Adipocyte (in vitro differentiated cells): ENCODE measurements around the gene OXER1.

Experiments
- DNase-seq: peaks from one replicate; pipeline ENCODE4 v3.0.0-alpha.2; 2015; ENCODE audit warnings: low read depth
- H3K27me3 ChIP-seq: replicated peaks from 2 replicates; pipeline ENCODE4 v1.7.0; 2013; ENCODE audit warnings: mild to moderate bottlenecking, low read length, moderate library complexity; ENCODE audit not compliant: control insufficient read depth, insufficient read depth
- H3K36me3 ChIP-seq: 2 replicates; pipeline ENCODE4 v1.7.0; 2013; ENCODE audit warnings: low read length, mild to moderate bottlenecking, moderate library complexity; ENCODE audit not compliant: control insufficient read depth, insufficient read depth, severe bottlenecking
- H3K4me1 ChIP-seq: 2 replicates; pipeline ENCODE4 v1.7.0; 2013; ENCODE audit warnings: mild to moderate bottlenecking, low read length, moderate library complexity; ENCODE audit not compliant: control insufficient read depth, insufficient read depth
- H3K4me3 ChIP-seq: 2 replicates; pipeline ENCODE4 v1.7.0; 2013; ENCODE audit warnings: mild to moderate bottlenecking, low read length, moderate library complexity
- H3K9ac ChIP-seq: 2 replicates; pipeline ENCODE4 v1.7.0; 2013; ENCODE audit warnings: mild to moderate bottlenecking, low read length, moderate library complexity
- H3K9me3 ChIP-seq: 2 replicates; pipeline ENCODE4 v1.7.0; 2013; ENCODE audit warnings: mild to moderate bottlenecking, low read length, moderate library complexity; ENCODE audit not compliant: control insufficient read depth

OXER1 gene

DNA sequence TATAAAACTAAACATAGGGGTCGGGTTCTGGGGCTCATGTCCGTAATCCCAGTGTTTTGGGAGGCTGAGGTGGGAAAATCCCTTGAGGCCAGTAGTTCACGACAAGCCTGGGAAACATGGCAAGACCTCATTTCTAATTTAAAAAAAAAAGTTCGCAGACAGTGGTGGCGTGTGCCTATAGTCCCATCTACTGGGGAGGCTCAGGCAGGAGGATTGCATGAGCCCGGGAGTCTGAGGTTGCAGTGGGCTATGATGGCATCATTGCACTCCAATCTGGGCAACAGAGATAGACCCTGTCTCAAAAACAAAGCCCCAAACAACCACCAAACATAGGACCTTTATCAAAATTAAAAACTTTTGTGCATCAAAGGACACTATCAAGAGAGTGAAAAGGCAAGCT, 38.2 kb upstream of the OXER1 start:
- Histone ChIP-seq H3K36me3 (no peaks in the 10 kb centered on the region), H3K9ac (no peak overlapping the region), H3K27me3 (no peaks in the 10 kb centered on the region), H3K4me1 (peaks cover 18% of the 10 kb centered on the region), H3K9me3 (no peaks in the 10 kb centered on the region), H3K4me3 (no peak overlapping the region)
- DNase-seq, result no peak

DNA sequence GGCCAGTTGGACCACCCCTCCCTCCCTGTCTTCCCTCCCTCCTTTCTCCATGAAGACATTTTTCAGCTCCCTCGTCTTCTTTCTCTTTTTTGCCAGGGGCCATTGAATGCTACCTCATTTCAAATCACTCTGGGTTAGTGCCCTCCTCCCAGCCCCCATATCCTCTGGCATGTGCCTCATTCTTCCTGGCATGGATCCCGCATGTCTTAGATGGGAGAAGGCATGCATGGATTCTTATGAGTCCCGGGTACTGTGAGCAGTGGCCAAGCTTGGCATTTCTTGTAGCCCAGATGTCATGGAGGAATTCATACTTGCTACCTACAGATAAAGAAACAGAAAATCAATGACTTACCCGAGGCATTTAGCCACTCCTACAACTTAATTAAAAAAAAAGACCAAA, 37.4 kb upstream of the OXER1 start:
- Histone ChIP-seq H3K9ac (peak overlapping the region; percentile 27), H3K36me3 (no peaks in the 10 kb centered on the region), H3K9me3 (no peaks in the 10 kb centered on the region), H3K27me3 (no peaks in the 10 kb centered on the region), H3K4me3 (peak overlapping the region; percentile 30), H3K4me1 (peaks cover 18% of the 10 kb centered on the region)
- peak; percentile 51 for DNase-seq

DNA sequence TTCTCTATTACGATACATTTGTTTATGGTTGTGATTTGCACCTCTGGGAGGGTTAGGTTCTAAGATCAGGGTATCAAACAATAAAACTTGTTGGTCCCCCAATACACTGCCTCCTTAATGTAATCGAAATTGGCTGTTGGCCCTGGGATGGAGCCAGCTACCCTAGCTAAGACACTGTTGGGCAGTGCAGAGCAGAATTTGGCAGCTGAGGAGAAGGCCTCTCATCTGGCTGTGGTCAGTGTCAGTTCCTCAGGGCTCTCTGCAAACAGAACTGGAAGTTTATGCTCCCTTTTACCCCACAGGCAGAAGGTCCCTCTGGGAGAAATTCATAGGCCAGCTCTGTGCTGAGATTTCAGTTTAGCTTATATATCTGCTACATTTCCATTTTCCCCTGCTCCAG, 37.0 kb upstream of the OXER1 start:
- DNase-seq, result no peak

DNA sequence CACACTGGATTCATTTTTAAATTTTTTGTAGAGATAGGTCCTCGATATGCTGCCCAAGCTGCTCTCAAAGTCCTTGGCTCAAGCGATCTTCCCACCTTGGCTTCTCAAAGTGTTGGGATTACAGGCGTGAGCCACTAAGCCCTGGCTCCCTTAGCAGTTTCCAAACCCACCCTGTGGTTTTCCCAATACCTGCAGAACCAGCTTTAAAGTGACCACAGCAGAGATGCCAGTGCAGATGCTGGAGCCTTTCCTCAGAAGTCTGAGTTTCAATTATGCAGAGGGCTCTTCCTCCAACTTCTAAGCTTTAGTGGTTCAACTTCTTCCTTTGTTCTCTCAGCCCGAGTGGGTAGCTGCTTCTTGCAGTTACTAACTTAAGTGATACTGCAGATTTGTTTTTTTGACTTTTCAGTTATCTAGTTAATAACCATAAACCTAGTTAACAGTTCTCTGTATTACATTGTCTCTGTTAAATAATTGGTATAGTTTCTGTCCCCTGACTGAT, 36.6 kb upstream of the OXER1 start:
- Histone ChIP-seq H3K9me3 (no peaks in the 10 kb centered on the region), H3K9ac (no peak overlapping the region), H3K4me3 (no peak overlapping the region), H3K36me3 (no peaks in the 10 kb centered on the region), H3K4me1 (peaks cover 18% of the 10 kb centered on the region), H3K27me3 (no peaks in the 10 kb centered on the region)
- no peak for DNase-seq

More for the DNA sequence above, 37.0 kb upstream of the OXER1 start:
- Histone ChIP-seq H3K4me3 (no peak overlapping the region), H3K36me3 (no peaks in the 10 kb centered on the region), H3K4me1 (peaks cover 18% of the 10 kb centered on the region), H3K9me3 (no peaks in the 10 kb centered on the region), H3K9ac (peak overlapping the region; percentile 27), H3K27me3 (no peaks in the 10 kb centered on the region)

DNA sequence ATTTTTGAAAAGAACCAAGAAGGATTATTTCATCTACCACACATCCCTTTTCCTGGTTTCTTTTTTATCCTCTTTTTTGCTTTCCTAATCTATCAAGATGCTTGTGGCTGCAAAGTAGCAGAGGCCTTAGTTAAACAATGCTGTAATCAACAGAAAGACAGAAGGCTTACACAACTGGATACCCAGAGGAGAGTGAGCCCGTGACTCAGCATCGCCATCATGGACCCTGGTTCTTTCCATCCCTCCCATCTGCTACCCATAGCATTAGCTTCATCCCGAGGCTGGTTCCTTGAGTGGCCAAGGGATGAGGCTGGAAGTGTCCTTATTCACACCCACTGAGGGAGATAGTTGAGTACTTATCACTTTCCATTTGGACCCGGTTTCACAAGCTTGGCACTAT, 35.9 kb upstream of the OXER1 start:
- H3K27me3 ChIP-seq, result no peaks in the 10 kb centered on the region
- no peak for DNase-seq
- H3K9ac ChIP-seq, result no peak overlapping the region
- peaks cover 18% of the 10 kb centered on the region for H3K4me1 ChIP-seq
- H3K4me3 ChIP-seq, result no peak overlapping the region
- H3K36me3 ChIP-seq, result no peaks in the 10 kb centered on the region
- no peaks in the 10 kb centered on the region for H3K9me3 ChIP-seq

DNA sequence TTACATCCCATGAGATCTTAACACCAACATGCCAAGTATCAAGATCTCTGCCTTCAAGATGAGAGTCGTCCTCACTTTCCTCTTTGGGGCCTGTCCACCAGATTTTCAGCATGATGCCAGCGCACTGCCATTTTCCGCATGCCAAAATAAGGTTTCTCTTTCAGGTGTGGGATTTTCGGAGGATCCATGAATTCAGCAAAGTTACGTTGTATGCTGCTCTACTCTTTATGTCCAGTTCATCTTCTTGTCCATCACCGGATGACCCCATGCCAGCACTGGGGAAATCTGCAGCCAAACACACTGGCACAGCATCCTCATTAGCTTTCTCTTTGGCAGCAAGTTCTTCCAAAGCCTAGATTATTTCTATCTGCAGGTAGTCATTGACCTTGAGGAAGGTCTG, 33.3 kb upstream of the OXER1 start:
- Histone ChIP-seq H3K9ac (no peak overlapping the region), H3K27me3 (no peaks in the 10 kb centered on the region), H3K4me1 (peaks cover 15% of the 10 kb centered on the region), H3K36me3 (no peaks in the 10 kb centered on the region), H3K9me3 (no peaks in the 10 kb centered on the region), H3K4me3 (no peak overlapping the region)
- DNase-seq, result no peak

DNA sequence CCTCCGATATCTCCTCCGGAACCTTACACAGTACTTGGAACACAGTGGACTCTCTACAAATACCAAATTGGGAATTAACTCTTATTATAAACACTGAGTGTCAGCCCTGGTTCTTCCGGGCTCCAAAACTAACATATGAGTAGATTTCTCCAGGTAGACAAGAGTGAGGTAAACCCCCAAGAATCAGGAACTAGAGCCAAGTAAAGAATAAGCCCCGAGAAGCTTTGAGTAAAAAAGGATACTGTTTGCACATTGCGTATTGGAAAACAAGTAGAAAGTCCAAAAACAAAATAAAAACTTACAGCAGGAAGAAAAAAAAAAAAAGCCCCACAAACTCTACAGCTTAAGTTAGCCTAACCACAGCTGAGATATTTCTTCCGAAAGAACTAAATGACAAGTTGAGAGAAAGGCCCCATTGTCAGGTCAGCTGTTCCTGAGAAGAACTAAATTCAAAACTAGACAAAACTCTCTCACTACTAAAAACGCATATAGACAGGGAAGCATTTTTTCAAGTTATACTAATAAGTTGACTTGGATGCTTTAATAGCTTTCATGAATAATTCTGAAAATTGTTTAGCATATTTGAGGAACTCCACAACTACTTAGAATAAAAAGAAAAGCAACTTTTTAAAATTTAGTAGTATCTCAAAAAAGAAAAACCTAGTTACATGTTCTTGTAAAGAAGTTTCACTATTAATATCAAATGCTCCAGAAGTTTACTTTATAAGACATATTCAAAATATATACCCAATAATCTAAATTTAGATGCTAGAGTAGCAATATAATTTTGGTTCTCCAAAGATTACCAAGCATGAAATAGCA, 32.7 kb upstream of the OXER1 start:
- H3K4me3 ChIP-seq, result no peak overlapping the region
- peaks cover 10% of the 10 kb centered on the region for H3K4me1 ChIP-seq
- no peaks in the 10 kb centered on the region for H3K36me3 ChIP-seq
- peaks cover 6% of the 10 kb centered on the region for H3K27me3 ChIP-seq
- no peaks in the 10 kb centered on the region for H3K9me3 ChIP-seq
- no peak overlapping the region for H3K9ac ChIP-seq
- DNase-seq, result no peak

DNA sequence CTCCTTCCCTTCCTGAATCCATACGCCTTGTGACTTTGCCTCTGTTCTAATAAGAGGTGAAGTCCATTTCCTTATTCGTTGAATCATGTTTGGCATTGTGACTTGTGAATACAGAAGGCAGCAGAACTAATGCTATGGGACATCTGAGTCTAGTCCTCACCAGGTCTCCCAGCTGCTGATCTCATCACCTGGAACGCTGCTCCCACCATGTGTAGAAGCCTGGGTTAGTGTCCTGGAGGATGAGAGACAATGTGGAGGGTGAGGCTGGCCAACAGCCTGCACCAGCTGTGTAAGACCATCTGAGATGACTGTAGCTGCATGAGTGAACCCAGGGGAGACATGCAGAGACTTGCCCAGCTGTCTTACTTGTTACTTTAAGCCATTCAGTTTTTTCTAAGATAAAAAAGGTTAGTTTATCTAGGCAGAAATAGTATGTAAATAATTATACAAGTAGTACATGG, 31.9 kb upstream of the OXER1 start:
- H3K4me3 ChIP-seq, result no peak overlapping the region
- no peaks in the 10 kb centered on the region for H3K36me3 ChIP-seq
- no peak overlapping the region for H3K9ac ChIP-seq
- no peaks in the 10 kb centered on the region for H3K9me3 ChIP-seq
- H3K27me3 ChIP-seq, result peaks cover 14% of the 10 kb centered on the region
- no peak for DNase-seq
- H3K4me1 ChIP-seq, result peaks cover 3% of the 10 kb centered on the region

DNA sequence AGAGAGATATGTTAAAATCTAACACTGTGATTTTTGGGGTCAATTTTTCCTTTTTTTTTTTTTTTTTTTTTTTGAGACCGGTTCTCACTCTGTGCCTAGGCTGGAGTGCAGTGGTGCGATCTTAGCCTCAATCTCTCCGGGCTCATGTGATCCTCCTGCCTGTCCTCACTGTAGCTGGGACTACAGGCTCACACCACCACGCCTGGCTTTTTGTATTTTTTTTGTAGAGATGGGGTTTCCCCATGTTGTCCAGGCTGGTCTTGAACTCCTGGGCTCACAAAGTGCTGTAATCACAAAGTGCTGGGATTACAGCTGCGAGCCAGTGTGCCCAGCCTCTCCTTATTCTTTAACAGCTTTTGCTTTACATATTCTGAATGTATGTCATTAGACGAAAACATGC, 31.3 kb upstream of the OXER1 start:
- no peaks in the 10 kb centered on the region for H3K9me3 ChIP-seq
- no peak overlapping the region for H3K9ac ChIP-seq
- H3K4me1 ChIP-seq, result no peaks in the 10 kb centered on the region
- DNase-seq, result no peak
- H3K27me3 ChIP-seq, result peaks cover 15% of the 10 kb centered on the region
- H3K4me3 ChIP-seq, result no peak overlapping the region
- H3K36me3 ChIP-seq, result no peaks in the 10 kb centered on the region

DNA sequence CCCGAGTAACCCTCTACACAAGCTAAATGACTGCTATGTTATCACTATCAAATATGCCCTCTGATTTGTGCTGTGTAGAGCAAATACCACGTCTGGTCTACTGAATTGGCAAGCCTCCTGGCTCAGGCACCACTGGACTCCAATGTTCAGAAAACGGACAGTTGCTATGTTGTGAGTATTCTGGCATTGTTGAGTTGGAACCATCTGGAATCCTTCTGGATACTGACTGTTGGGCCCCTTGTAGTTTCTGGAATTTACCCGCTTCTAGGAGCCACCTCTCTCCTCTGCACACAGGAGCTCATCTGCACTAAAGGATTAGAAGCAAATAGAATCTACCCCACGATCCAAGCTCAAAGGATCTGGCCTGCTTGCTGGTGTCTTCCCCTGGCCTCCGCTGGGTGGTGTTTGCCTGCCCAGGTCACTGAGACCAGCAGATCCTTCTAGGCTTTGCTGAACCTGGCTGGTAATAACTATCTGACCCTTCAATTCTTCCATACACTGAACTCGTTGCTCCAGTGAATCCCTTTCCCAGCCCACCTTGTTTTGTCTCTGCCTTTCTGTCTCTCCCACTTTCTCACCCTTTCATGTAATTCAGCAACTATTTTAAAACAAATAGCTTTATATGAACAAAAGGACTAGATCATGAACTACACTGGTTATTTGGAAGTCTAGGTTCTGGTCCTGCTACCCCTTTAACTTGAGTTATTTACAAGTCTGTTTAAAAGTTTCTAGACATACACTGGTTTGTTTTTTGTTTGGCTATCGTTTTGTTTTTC, 30.5 kb upstream of the OXER1 start:
- Histone ChIP-seq H3K27me3 (peaks cover 22% of the 10 kb centered on the region), H3K4me1 (no peaks in the 10 kb centered on the region), H3K9ac (no peak overlapping the region), H3K4me3 (no peak overlapping the region), H3K36me3 (no peaks in the 10 kb centered on the region), H3K9me3 (no peaks in the 10 kb centered on the region)
- DNase-seq, result no peak
